Measurements from ENCODE around the gene CACNA1B. TPM values are rescaled to one million over a fixed set of nuclear protein-coding genes. Genes with fewer than 3 reads are reported as not detected.

CACNA1B gene
- total RNA-seq, 4 donors from 2014 or later, result 0.08 TPM; not detected in 2

DNA sequence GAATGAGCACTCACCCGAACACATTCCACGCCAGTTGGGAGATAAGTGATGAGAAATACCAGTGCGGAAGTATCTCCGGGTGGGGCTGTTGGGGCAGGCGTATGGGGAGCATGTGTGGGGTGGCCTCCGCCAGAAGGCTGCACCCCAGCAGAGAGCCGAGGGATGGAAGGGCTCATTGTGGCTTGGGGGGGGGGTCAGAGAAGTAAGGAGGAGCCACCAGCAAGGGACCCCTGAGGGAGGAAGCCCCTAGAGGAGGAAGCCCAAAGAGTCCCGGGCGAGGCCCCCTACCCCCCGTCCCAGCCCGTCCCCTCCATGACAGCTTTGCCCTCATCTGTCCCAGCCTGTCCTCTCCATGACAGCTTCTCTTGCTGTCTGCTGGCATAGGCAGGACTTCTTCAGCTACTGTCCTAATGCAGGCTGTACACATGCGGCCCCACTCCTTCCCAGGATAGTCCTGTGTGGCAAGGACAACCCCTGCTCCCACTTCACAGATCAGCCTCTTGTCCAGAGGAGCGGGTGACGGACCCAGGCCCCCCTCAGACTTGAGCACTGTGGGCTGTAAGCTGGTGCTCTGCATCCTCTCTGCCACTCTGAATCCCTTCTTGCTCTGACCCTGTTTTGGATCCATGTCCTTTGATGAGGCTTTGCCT lies 239.6 kb downstream of the CACNA1B start:
- no peak for DNase-seq (ENCODE audit: low spot score in 2 of 2)
- Histone ChIP-seq H3K27ac (no peak overlapping the region), H3K4me3 (no peak overlapping the region), H3K36me3 (no peaks in the 10 kb centered on the region), H3K4me1 (no peaks in the 10 kb centered on the region), H3K27me3 (peaks cover 15% of the 10 kb centered on the region), H3K9me3 (no peaks in the 10 kb centered on the region)
- no peak for TF ChIP-seq EP300 (IDR thresholded peaks at IDR 0.05)
- WGBS, result 90% methylated on average over 14 of the region's 14 CpGs

DNA sequence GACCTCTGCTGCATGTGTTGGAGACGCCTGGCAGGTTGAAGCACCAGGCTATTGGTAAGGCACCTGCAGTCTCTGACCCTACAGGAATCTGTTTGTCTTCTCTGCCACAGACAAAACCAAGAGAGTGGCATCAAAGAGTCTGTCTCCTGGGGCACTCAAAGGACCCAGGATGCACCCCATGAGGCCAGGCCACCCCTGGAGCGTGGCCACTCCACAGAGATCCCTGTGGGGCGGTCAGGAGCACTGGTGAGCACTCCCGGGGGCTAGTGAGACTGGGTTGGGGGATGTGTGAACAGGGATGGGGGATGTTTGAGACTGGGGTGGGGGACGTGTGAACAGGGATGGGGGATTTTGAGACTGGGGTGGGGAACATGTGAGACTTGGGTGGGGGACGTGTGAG lies 240.3 kb downstream of the CACNA1B start:
- H3K27me3 ChIP-seq, result peaks cover 15% of the 10 kb centered on the region
- H3K4me3 ChIP-seq, result no peak overlapping the region
- H3K36me3 ChIP-seq, result no peaks in the 10 kb centered on the region
- TF ChIP-seq POLR2A (IDR thresholded peaks at IDR 0.05) (no peak), EP300 (IDR thresholded peaks at IDR 0.05) (no peak), POLR2AphosphoS5 (IDR thresholded peaks at IDR 0.05) (no peak)
- TF ChIP-seq, protein P1, sequence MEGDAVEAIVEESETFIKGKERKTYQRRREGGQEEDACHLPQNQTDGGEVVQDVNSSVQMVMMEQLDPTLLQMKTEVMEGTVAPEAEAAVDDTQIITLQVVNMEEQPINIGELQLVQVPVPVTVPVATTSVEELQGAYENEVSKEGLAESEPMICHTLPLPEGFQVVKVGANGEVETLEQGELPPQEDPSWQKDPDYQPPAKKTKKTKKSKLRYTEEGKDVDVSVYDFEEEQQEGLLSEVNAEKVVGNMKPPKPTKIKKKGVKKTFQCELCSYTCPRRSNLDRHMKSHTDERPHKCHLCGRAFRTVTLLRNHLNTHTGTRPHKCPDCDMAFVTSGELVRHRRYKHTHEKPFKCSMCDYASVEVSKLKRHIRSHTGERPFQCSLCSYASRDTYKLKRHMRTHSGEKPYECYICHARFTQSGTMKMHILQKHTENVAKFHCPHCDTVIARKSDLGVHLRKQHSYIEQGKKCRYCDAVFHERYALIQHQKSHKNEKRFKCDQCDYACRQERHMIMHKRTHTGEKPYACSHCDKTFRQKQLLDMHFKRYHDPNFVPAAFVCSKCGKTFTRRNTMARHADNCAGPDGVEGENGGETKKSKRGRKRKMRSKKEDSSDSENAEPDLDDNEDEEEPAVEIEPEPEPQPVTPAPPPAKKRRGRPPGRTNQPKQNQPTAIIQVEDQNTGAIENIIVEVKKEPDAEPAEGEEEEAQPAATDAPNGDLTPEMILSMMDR (IDR thresholded peaks at IDR 0.05), result no peak
- no peak overlapping the region for H3K27ac ChIP-seq
- H3K4me1 ChIP-seq, result no peaks in the 10 kb centered on the region
- no peaks in the 10 kb centered on the region for H3K9me3 ChIP-seq
- WGBS, result 77% methylated on average over 5 of the region's 6 CpGs
- DNase-seq (ENCODE audit: low spot score in 2 of 2), result no peak

DNA sequence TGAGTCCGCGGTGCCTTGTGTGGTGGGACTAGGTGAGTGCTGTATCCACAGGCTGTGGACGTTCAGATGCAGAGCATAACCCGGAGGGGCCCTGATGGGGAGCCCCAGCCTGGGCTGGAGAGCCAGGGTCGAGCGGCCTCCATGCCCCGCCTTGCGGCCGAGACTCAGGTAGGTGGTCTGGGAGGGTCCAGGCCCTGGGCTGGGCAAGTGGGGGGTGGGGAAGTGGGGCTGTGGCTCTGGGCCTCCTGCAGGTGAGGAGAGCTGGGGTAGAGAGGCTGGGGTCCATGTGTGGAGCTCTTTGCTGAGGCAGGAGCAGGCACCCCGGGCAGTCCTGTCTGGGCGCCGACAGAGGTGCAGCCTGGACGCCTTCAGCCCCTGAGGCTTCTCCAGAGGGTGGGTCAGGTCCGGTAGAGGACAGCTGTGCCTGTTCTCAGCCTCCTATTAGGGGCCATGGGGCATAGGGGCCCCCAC lies 241.1 kb downstream of the CACNA1B start:
- Histone ChIP-seq H3K4me1 (no peaks in the 10 kb centered on the region), H3K27ac (no peak overlapping the region), H3K27me3 (peaks cover 15% of the 10 kb centered on the region)

DNA sequence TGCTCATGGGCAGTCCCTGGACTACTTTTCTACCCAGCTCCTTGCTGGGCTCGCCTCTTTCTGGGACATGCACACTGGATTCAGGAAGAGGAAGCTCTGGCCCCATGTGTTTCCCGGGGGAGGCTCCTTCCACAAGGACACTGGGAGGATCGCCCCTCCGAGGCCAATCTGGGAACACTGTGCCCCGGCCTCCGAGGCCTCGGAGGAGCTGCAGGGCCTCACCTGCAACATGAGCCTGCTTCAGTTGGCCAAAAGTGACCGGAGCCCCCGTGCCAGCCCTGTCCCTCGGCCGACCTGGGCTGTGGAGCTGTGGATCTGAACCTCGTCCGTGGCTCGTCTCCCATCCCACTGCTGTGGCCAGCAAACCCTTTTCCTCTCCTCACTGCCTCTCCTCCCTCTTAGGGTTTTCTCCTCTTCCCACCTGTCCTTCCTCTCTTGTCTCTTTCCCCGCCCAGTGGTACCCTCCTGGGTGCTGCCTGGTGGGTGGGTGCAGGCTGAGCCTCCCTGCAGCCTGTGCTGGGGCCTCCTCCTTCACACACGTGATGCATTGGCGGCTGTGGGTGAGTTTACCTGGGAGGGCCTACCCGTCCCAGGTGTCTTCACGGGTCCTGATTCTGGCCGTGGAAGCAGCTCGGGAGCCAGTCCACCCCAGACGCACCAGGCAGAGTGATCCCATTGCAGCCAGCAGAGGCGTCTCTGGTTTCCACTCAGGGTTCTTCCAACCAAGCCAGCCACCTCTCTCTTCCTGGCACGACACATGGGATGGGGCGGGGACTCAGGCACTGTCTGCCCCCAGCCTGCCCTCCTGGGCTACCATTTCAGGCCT lies 241.8 kb downstream of the CACNA1B start:
- H3K4me3 ChIP-seq, result no peak overlapping the region
- no peaks in the 10 kb centered on the region for H3K36me3 ChIP-seq
- no peaks in the 10 kb centered on the region for H3K9me3 ChIP-seq
- WGBS, result 86% methylated on average over 25 of the region's 25 CpGs
- H3K4me1 ChIP-seq, result no peaks in the 10 kb centered on the region
- DNase-seq (ENCODE audit: low spot score in 2 of 2), result no peak
- H3K27ac ChIP-seq, result no peak overlapping the region
- TF ChIP-seq, protein P1 (IDR thresholded peaks at IDR 0.05), result no peak
- no peak for TF ChIP-seq POLR2A (IDR thresholded peaks at IDR 0.05)
- no peak for TF ChIP-seq EP300 (IDR thresholded peaks at IDR 0.05)
- TF ChIP-seq POLR2AphosphoS5 (IDR thresholded peaks at IDR 0.05), result no peak
- peaks cover 15% of the 10 kb centered on the region for H3K27me3 ChIP-seq

More for the DNA sequence above, 241.1 kb downstream of the CACNA1B start:
- Histone ChIP-seq H3K4me3 (no peak overlapping the region), H3K36me3 (no peaks in the 10 kb centered on the region), H3K9me3 (no peaks in the 10 kb centered on the region)
- WGBS, result 95% methylated on average over 11 of the region's 14 CpGs
- DNase-seq (ENCODE audit: low spot score in 2 of 2), result peak in 1 of 2 donors; percentile 43
- TF ChIP-seq POLR2A (IDR thresholded peaks at IDR 0.05), result no peak
- no peak for TF ChIP-seq EP300 (IDR thresholded peaks at IDR 0.05)
- no peak for TF ChIP-seq POLR2AphosphoS5 (IDR thresholded peaks at IDR 0.05)
- TF ChIP-seq, protein P1 (IDR thresholded peaks at IDR 0.05), result no peak

DNA sequence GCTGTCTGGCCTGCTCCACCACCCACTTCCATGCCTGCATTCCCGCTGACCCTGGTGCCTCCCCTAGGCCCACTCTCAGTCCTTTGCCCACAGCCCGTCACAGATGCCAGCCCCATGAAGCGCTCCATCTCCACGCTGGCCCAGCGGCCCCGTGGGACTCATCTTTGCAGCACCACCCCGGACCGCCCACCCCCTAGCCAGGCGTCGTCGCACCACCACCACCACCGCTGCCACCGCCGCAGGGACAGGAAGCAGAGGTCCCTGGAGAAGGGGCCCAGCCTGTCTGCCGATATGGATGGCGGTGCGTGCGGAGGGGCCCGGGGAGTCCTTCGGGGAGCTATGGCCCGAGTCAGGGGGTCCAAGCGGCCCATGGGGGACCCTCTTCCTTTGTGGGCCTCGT lies 242.5 kb downstream of the CACNA1B start:
- no peaks in the 10 kb centered on the region for H3K36me3 ChIP-seq
- no peaks in the 10 kb centered on the region for H3K4me1 ChIP-seq
- no peak overlapping the region for H3K27ac ChIP-seq
- H3K4me3 ChIP-seq, result no peak overlapping the region
- 93% methylated on average over 11 of the region's 23 CpGs for WGBS
- H3K9me3 ChIP-seq, result no peaks in the 10 kb centered on the region
- TF ChIP-seq POLR2AphosphoS5 (IDR thresholded peaks at IDR 0.05) (no peak), POLR2A (IDR thresholded peaks at IDR 0.05) (no peak), EP300 (IDR thresholded peaks at IDR 0.05) (no peak)
- TF ChIP-seq, protein P1 (IDR thresholded peaks at IDR 0.05), result no peak
- DNase-seq (ENCODE audit: low spot score in 2 of 2), result peak in 1 of 2 donors; percentile 76
- peaks cover 15% of the 10 kb centered on the region for H3K27me3 ChIP-seq

All from suprapubic skin (tissue), 4 donors.